ENCODE data around the gene RYK. TPM values are rescaled to one million over a fixed set of nuclear protein-coding genes. Genes with fewer than 3 reads are reported as not detected.

RYK gene
- total RNA-seq, 1 experiment from 2014 or later: 60.6 TPM

DNA sequence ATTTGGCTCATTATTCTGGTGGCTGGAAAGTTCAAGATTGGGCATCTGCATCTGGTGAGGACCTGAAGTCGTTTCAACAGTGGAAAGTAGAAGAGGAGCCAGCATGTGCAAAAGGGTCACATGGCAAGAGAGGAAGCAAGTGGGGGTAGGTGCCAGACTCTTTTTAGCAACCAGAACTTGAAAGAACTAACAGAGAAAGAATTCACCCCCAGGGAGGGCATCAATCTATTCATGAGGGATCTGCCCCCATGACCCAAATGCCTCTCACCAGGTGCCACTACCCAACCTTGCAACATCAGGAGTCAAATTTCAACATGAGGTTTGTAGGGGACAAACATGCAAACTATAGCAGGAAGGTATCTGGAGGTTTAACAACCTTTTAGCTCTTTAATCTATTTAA is 10.3 kb upstream of the RYK start:
- no CpG with 5 or more reads among the region's 1 CpG for WGBS (ENCODE audit: extremely low coverage, insufficient read length, low lambda C conversion rate)
- Histone ChIP-seq H4K5ac (ENCODE audit: insufficient read length, low read depth, low read length) (no peak overlapping the region), H3K9me3 (ENCODE audit: control insufficient read depth, low read depth, low read length) (no peaks in the 10 kb centered on the region), H3K14ac (ENCODE audit: insufficient read depth, low read length) (no peak overlapping the region), H2BK5ac (ENCODE audit: insufficient read length, low read length) (no peak overlapping the region), H3K4me1 (ENCODE audit: insufficient read depth, low read length) (peaks cover 4% of the 10 kb centered on the region), H3K56ac (ENCODE audit: insufficient read length, low read depth, low read length) (no peak overlapping the region), H4K8ac (replicated peaks; ENCODE audit: insufficient read length, low read depth, low read length) (no peak overlapping the region), H4K91ac (ENCODE audit: insufficient read length, low read depth, low read length) (no peak overlapping the region), H3K79me1 (ENCODE audit: insufficient read depth, low read depth, low read length, poor library complexity, severe bottlenecking) (no peaks in the 10 kb centered on the region), H3K4me2 (ENCODE audit: insufficient read depth, insufficient read length, low read length) (no peak overlapping the region), H2BK20ac (ENCODE audit: low read depth, low read length, poor library complexity, severe bottlenecking) (no peak overlapping the region), H3T11ph (ENCODE audit: low read length) (no peak overlapping the region), H3K79me2 (ENCODE audit: insufficient read depth, low read length) (no peaks in the 10 kb centered on the region), H3K4ac (ENCODE audit: low read depth, low read length) (no peak overlapping the region), H3K23me2 (ENCODE audit: insufficient read length, low read depth, low read length, poor library complexity, severe bottlenecking) (no peaks in the 10 kb centered on the region), H3K27ac (ENCODE audit: insufficient read length, low read depth, low read length) (no peak overlapping the region), H2AK5ac (ENCODE audit: insufficient read length, low read length) (no peak overlapping the region), H3K18ac (ENCODE audit: insufficient read length, low read depth, low read length) (no peak overlapping the region), H4K20me1 (ENCODE audit: control insufficient read depth, insufficient read depth, insufficient read length) (no peaks in the 10 kb centered on the region), H3K23ac (ENCODE audit: insufficient read length, low read depth, low read length) (no peak overlapping the region), H3K9ac (ENCODE audit: extremely low read depth, insufficient read length, low read length) (no peak overlapping the region), H3K27me3 (ENCODE audit: insufficient read depth, low read length) (no peaks in the 10 kb centered on the region), H2BK15ac (ENCODE audit: low read depth, low read length) (no peak overlapping the region), H2BK120ac (ENCODE audit: low read depth, low read length, poor library complexity, severe bottlenecking) (no peak overlapping the region), H2BK12ac (ENCODE audit: insufficient read length, low read depth, low read length) (no peak overlapping the region), H2AFZ (ENCODE audit: low read length) (peak overlapping the region; percentile 32)
- H3K27me3 Mint-ChIP-seq (ENCODE audit: low read depth): no peaks in the 10 kb centered on the region; the same call in 1 of the 2 replicates
- H3K4me1 Mint-ChIP-seq: peaks cover 22 to 26% of the 10 kb centered on the region in 2 experiments
- peak overlapping the region in 2 of 3 experiments; percentile 11 to 80; a peak in 2 of 7 replicates for H3K27ac Mint-ChIP-seq
- H3K9me3 Mint-ChIP-seq: peaks cover 9 to 10% of the 10 kb centered on the region in 2 experiments
- DNase-seq: peak; percentile 68
- H3K4me3 Mint-ChIP-seq: no peak overlapping the region
- TF ChIP-seq, protein P1, sequence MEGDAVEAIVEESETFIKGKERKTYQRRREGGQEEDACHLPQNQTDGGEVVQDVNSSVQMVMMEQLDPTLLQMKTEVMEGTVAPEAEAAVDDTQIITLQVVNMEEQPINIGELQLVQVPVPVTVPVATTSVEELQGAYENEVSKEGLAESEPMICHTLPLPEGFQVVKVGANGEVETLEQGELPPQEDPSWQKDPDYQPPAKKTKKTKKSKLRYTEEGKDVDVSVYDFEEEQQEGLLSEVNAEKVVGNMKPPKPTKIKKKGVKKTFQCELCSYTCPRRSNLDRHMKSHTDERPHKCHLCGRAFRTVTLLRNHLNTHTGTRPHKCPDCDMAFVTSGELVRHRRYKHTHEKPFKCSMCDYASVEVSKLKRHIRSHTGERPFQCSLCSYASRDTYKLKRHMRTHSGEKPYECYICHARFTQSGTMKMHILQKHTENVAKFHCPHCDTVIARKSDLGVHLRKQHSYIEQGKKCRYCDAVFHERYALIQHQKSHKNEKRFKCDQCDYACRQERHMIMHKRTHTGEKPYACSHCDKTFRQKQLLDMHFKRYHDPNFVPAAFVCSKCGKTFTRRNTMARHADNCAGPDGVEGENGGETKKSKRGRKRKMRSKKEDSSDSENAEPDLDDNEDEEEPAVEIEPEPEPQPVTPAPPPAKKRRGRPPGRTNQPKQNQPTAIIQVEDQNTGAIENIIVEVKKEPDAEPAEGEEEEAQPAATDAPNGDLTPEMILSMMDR (conservative IDR thresholded peaks at IDR 0.05): no peak
- H3K36me3 Mint-ChIP-seq (ENCODE audit: insufficient read depth in 1 of 3, low read depth in 3 of 3): peaks cover 0 to 9% (median 1%) of the 10 kb centered on the region in 3 experiments; a peak in 4 of 7 replicates
